Stimulated activated CD8-positive, alpha-beta memory T cell treated with anti-CD3 and anti-CD28 coated beads, Interleukin-4, amount 100 ng/mL, for 24 hours (primary cell): ENCODE measurements around the gene SLC5A12.
"Not testable (repeated sequence)": the region's sequence is repeated elsewhere in the genome, so short reads cannot be mapped to it uniquely, and the experiment has no call there.

ENCODE experiments used
- DNase-seq: peaks from one replicate; pipeline ENCODE4 v3.0.0-alpha.2; 2020; ENCODE audit warnings: low read depth

Gene SLC5A12

DNA sequence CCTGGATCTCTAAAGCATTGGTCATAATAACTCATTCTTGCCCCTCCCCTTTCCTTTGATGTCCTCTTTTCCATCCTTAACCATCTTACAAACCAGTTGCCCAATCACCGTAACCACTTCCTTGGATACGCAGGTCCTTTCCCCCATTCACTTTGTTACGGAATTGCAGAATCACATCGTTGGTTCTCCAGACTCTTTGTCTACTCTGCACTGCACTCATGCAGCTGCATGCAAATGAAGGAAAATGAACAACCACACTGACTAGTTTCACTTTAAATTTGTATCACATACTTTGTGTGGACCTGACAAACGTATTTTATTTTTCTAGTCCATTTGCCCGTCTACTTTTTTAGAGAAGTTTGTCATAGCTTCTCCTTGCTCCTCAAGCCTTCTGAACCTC, 69.9 kb downstream of the SLC5A12 start:
- no peak for DNase-seq

GRCh38 chr11:26649884-26650283, 72.0 kb downstream of the SLC5A12 start:
- DNase-seq: no peak

GRCh38 chr11:26643314-26643713, 78.5 kb downstream of the SLC5A12 start:
- not testable (repeated sequence) for DNase-seq

GRCh38 chr11:26632691-26633159, 89.1 kb downstream of the SLC5A12 start:
- DNase-seq: no peak

DNA sequence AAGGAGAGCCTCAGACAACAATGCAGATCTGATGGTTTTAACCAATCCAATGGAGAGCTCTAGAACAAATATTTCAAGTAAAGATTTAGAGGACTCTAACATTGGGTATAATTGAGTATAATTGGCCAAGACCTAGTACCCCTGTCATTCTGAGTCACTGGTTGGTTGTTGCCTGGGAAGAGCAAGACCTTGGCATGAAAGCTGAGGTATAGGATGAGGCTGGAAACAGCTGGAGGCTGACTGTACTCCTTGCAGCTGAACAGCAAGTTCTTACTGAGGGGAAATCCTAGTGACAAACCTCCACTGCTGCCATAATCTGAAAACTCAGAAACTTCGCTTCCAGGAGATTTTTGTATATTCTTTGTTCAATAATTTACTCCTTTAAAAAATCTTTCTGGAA, 95.5 kb downstream of the SLC5A12 start:
- DNase-seq: no peak

DNA sequence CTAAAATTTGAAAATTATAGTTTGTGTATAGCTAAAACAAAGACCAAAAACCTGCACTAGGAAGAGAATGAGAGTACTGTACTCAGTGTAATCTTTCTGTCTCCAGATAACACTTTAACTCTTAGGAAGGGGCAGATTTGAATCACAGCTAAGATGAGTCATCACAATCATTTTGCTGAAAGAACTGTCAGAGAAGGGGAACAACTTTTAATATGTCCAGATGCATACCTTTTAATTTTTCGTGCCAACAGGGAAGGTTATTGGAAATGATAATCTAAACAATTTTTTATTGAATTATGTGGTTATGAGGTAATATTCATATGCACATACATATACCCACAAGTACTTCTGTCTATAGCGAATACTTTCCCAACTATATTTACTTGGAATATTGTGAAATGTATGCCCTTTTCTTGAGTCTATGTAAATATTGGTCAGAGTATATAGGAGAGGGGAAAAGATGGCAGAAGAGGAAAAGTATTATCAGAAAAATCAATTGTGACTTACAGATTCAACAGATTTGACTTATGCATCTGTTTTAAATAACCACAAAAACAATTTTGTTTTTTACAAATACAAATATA, 98.7 kb downstream of the SLC5A12 start:
- no peak for DNase-seq

DNA sequence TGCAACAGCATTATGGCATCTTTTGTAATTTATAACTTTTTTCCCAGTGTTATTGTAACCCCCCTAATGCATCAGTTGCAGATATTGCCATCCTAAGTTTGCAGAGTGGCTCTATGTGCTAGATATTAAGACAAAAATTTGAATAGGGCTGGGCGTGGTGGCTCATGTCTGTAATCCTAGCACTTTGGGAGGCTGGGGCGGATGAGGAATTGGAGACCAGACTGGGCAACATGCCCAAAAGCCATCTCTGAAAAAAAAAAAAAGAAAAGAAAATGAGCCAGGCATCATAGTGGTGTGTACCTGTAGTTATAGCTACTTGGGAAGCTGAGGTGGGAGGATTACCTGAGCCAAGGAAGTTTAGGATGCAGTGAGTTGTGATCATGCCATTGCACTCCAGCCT, 99.7 kb downstream of the SLC5A12 start:
- DNase-seq: no peak

DNA sequence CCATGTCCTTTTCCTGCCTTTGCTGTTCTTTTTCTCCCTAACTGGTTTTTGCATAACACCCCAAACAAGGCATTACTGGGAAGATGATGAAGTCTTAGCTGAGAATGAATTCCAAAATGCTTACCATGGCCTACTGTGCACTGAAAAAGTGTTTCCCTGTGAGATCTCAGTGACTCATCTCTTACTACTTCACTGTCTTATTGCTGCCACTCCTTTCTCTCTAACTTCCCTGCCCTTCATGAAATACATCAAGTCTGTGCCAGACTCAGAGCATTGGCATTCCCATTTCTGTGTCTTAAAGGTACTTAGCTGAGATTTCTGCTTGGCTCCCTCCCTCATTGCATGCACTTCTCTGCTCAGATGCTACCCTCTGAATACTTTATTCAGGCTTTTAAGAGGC, 100.7 kb downstream of the SLC5A12 start:
- no peak for DNase-seq

DNA sequence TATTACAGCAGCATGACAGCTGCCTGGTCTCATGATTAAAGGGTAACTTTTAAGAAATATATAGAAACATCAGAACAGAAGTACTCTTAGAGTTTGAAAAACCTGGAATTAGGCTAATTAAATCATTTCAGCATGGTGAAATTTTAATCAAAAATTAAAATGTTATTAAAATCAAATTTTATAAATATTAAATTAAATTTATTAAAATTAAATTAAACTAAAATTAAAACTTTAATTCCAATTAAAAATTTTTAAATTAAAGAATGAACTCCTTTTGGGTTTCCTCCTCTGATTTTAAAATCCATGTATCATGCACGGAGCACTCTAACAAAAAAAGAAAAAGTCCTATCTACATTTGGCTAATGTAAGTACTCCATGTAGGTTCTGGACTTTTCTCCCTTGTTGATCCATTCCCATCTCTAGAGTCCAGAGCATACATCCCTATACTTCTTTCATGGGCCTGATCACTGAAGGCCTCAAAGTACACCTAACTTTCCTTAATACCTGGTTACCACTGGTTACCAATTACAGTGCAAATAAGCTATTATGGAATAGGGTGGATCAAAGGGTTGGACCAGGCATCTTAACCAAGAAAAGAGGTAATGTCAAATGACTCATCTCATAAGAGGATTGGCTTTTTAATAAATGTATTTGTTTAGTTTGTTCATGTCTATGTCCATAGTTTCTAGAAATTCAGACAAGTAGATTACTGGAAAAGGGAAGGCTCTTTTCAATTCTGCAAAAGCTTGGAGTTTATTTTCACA, 101.4 kb downstream of the SLC5A12 start:
- no peak for DNase-seq

GRCh38 chr11:26618441-26618840, 103.4 kb downstream of the SLC5A12 start:
- no peak for DNase-seq
